Retinal pigment epithelial cell (primary cell): Measurements from ENCODE around the gene PLAC9.
"Not testable (repeated sequence)": the region's sequence is repeated elsewhere in the genome, so short reads cannot be mapped to it uniquely, and the experiment has no call there.

Source experiments
- DNase-seq: peaks from one replicate; pipeline ENCODE4 v3.0.0-alpha.2; 2010; ENCODE audit warnings: low read depth
- H3K4me3 ChIP-seq: 2 replicates; pipeline ENCODE4 v1.5.1; 2011; ENCODE audit warnings: mild to moderate bottlenecking, low read length, control low read depth, moderate library complexity
- CTCF ChIP-seq: conservative IDR thresholded peaks from 2 replicates; pipeline ENCODE4 v1.5.1; 2011; ENCODE audit warnings: low read depth, low read length, control low read depth, inconsistent platforms

PLAC9 gene

GRCh38 chr10:80140251-80140650 lies 7.7 kb downstream of the PLAC9 start:
- no peak overlapping the region for H3K4me3 ChIP-seq
- no peak for TF ChIP-seq CTCF
- DNase-seq, result no peak

- no peak for TF ChIP-seq CTCF
- H3K4me3 ChIP-seq, result no peak overlapping the region
- no peak for DNase-seq
Measured at GRCh38 chr10:80141696-80142460, 9.3 kb downstream of the PLAC9 start.

GRCh38 chr10:80144067-80144695 lies 11.7 kb downstream of the PLAC9 start:
- H3K4me3 ChIP-seq, result no peak overlapping the region
- no peak for DNase-seq

GRCh38 chr10:80144696-80145131 lies 12.2 kb downstream of the PLAC9 start:
- H3K4me3 ChIP-seq, result no peak overlapping the region
- no peak for DNase-seq
- no peak for TF ChIP-seq CTCF

More at GRCh38 chr10:80144067-80144695, 11.7 kb downstream of the PLAC9 start:
- TF ChIP-seq CTCF, result no peak

- not testable (repeated sequence) for H3K4me3 ChIP-seq, DNase-seq
Measured at GRCh38 chr10:80145406-80146308, 13.1 kb downstream of the PLAC9 start.

- H3K4me3 ChIP-seq, result no peak overlapping the region
- TF ChIP-seq CTCF, result no peak
- no peak for DNase-seq
Measured at GRCh38 chr10:80146918-80147317, 14.4 kb downstream of the PLAC9 start.

GRCh38 chr10:80148166-80148805 lies 15.8 kb downstream of the PLAC9 start:
- TF ChIP-seq CTCF, result no peak
- no peak for DNase-seq
- H3K4me3 ChIP-seq, result no peak overlapping the region
